ENCODE data around the gene RANBP17.

The RANBP17 gene

GRCh38 chr5:171067540-171068130 lies 205.8 kb downstream of the RANBP17 start:
- intact Hi-C loops (cut with DNase I; ENCODE audit: low total_unique reads), result no loop called here

GRCh38 chr5:171074747-171075146 lies 212.9 kb downstream of the RANBP17 start:
- no peak for TF ChIP-seq CTCF (IDR thresholded peaks at IDR 0.05)
- no peak for DNase-seq
- Histone ChIP-seq H3K27ac (no peak overlapping the region), H3K9me3 (peaks cover 0 to 4% (median 0%) of the 10 kb centered on the region in 3 donors), H3K27me3 (no peaks in the 10 kb centered on the region), H3K4me3 (no peak overlapping the region), H3K4me1 (no peaks in the 10 kb centered on the region), H3K36me3 (peaks cover 0 to 9% (median 0%) of the 10 kb centered on the region in 3 donors)
- intact Hi-C loops (cut with DNase I; ENCODE audit: low total_unique reads), result no loop called here

More at GRCh38 chr5:171067540-171068130, 205.8 kb downstream of the RANBP17 start:
- no peak for DNase-seq
- no peaks in the 10 kb centered on the region for H3K27me3 ChIP-seq
- H3K27ac ChIP-seq, result no peak overlapping the region
- no peaks in the 10 kb centered on the region for H3K4me1 ChIP-seq
- peaks cover 0 to 7% (median 6%) of the 10 kb centered on the region in 3 donors for H3K36me3 ChIP-seq
- H3K4me3 ChIP-seq, result no peak overlapping the region
- peaks cover 3 to 25% (median 13%) of the 10 kb centered on the region in 3 donors for H3K9me3 ChIP-seq
- TF ChIP-seq CTCF (IDR thresholded peaks at IDR 0.05), result no peak

GRCh38 chr5:171080186-171080938 lies 218.5 kb downstream of the RANBP17 start:
- Histone ChIP-seq H3K36me3 (peaks cover 0 to 9% (median 0%) of the 10 kb centered on the region in 3 donors), H3K9me3 (peaks cover 0 to 4% (median 0%) of the 10 kb centered on the region in 3 donors), H3K4me1 (no peaks in the 10 kb centered on the region), H3K4me3 (no peak overlapping the region), H3K27ac (no peak overlapping the region), H3K27me3 (no peaks in the 10 kb centered on the region)
- intact Hi-C loops (cut with DNase I; ENCODE audit: low total_unique reads), result no loop called here
- DNase-seq, result no peak
- no peak for TF ChIP-seq CTCF (IDR thresholded peaks at IDR 0.05)

GRCh38 chr5:171081319-171081718 lies 219.5 kb downstream of the RANBP17 start:
- H3K27me3 ChIP-seq, result no peaks in the 10 kb centered on the region
- DNase-seq, result no peak
- no peak overlapping the region for H3K4me3 ChIP-seq
- no peak overlapping the region for H3K27ac ChIP-seq
- H3K9me3 ChIP-seq, result peaks cover 0 to 4% (median 0%) of the 10 kb centered on the region in 3 donors
- intact Hi-C loops (cut with DNase I; ENCODE audit: low total_unique reads), result no loop called here
- H3K36me3 ChIP-seq, result peaks cover 0 to 9% (median 0%) of the 10 kb centered on the region in 3 donors
- TF ChIP-seq CTCF (IDR thresholded peaks at IDR 0.05), result no peak
- no peaks in the 10 kb centered on the region for H3K4me1 ChIP-seq

- Histone ChIP-seq H3K27ac (no peak overlapping the region), H3K4me1 (no peaks in the 10 kb centered on the region), H3K9me3 (peaks cover 0 to 7% (median 0%) of the 10 kb centered on the region in 3 donors), H3K4me3 (no peak overlapping the region), H3K27me3 (no peaks in the 10 kb centered on the region), H3K36me3 (no peaks in the 10 kb centered on the region)
- TF ChIP-seq CTCF (IDR thresholded peaks at IDR 0.05), result no peak
- no peak for DNase-seq
- intact Hi-C loops (cut with DNase I; ENCODE audit: low total_unique reads), result no loop called here
These were observed 230.4 kb downstream of the RANBP17 start for GRCh38 chr5:171092194-171092593.

Data from tibial artery (tissue), 4 donors.